Measurements from ENCODE around the gene UFD1. TPM values are rescaled to one million over a fixed set of nuclear protein-coding genes. Genes with fewer than 3 reads are reported as not detected.

Gene UFD1
- total and polyA plus RNA-seq, 9 of the 15 experiments (the other 6 are each of a cell fraction or from before 2014, with no cell fraction given): 238 to 645 (median 363) TPM

GRCh38 chr22:19495562-19496323 lies 16.8 kb upstream of the UFD1 start (continued):
- TF ChIP-seq, protein P1, sequence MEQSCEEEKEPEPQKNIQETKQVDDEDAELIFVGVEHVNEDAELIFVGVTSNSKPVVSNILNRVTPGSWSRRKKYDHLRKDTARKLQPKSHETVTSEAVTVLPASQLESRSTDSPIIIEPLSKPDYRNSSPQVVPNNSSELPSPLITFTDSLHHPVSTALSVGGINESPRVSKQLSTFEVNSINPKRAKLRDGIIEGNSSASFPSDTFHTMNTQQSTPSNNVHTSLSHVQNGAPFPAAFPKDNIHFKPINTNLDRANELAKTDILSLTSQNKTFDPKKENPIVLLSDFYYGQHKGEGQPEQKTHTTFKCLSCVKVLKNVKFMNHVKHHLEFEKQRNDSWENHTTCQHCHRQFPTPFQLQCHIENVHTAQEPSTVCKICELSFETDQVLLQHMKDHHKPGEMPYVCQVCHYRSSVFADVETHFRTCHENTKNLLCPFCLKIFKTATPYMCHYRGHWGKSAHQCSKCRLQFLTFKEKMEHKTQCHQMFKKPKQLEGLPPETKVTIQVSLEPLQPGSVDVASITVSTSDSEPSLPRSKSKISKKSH (CRISPR knock-in tag; IDR thresholded peaks at IDR 0.05): no peak
- no peak for TF ChIP-seq BCLAF1 (IDR thresholded peaks at IDR 0.05; ENCODE audit: borderline replicate concordance in 1 of 2, control insufficient read depth in 1 of 2, low read depth in 2 of 2, low read length in 1 of 2)
- TF ChIP-seq ESRRA (IDR thresholded peaks at IDR 0.05; ENCODE audit: borderline replicate concordance, low read depth): no peak
- TF ChIP-seq IRF1 (CRISPR knock-in tag; IDR thresholded peaks at IDR 0.05; ENCODE audit: borderline replicate concordance): no peak
- TF ChIP-seq CREM (IDR thresholded peaks at IDR 0.05; ENCODE audit: low read depth): no peak
- peak; percentile 80 for TF ChIP-seq ZNF12 (CRISPR knock-in tag; IDR thresholded peaks at IDR 0.05)
- TF ChIP-seq ZNF41 (CRISPR knock-in tag; conservative IDR thresholded peaks at IDR 0.05): no peak
- peak; percentile 23; the same call in 1 of the 2 replicates for TF ChIP-seq KLF13 (tag; IDR thresholded peaks at IDR 0.05; ENCODE audit: borderline replicate concordance, low read depth)
- TF ChIP-seq HMG20B (CRISPR knock-in tag; IDR thresholded peaks at IDR 0.05): no peak
- TF ChIP-seq CBFB (CRISPR knock-in tag; IDR thresholded peaks at IDR 0.05): no peak; the same call in 1 of the 2 replicates
- TF ChIP-seq ZNF212 (CRISPR knock-in tag; IDR thresholded peaks at IDR 0.05): no peak
- peak; percentile 63 for TF ChIP-seq ZNF699 (CRISPR knock-in tag; IDR thresholded peaks at IDR 0.05; ENCODE audit: insufficient replicate concordance)
- no peak for TF ChIP-seq HNRNPK (IDR thresholded peaks at IDR 0.05; ENCODE audit: low read depth, low read length, poor library complexity, severe bottlenecking)
- TF ChIP-seq CEBPG (CRISPR knock-in tag; IDR thresholded peaks at IDR 0.05): no peak
- no peak for TF ChIP-seq CEBPG (tag; conservative IDR thresholded peaks at IDR 0.05 in 1 of 2, IDR thresholded peaks at IDR 0.05 in 1 of 2)
- no peak for TF ChIP-seq FOXP4 (CRISPR knock-in tag; IDR thresholded peaks at IDR 0.05; ENCODE audit: borderline replicate concordance)
